ENCODE measurements around the gene ZNF274. TPM values are rescaled to one million over a fixed set of nuclear protein-coding genes. Genes with fewer than 3 reads are reported as not detected.

The ZNF274 gene
- total RNA-seq (2022; extraction: Qiagen RNA extraction) = 12.7 to 13.3 TPM (median 13.2 TPM) in 5 replicates

GRCh38 chr19:58182989-58183816 lies at the start of gene ZNF274:
Gene ZNF274 (plus strand): TSS chr19:58183061. CDS start chr19:58183966, 905 bp downstream.

GRCh38 chr19:58150328-58150921 lies 32.4 kb upstream of the ZNF274 start, which contains the start of gene ZNF329:
Gene ZNF329 (minus strand): TSS chr19:58150789. CDS start chr19:58129503, 21,286 bp downstream.

DNA sequence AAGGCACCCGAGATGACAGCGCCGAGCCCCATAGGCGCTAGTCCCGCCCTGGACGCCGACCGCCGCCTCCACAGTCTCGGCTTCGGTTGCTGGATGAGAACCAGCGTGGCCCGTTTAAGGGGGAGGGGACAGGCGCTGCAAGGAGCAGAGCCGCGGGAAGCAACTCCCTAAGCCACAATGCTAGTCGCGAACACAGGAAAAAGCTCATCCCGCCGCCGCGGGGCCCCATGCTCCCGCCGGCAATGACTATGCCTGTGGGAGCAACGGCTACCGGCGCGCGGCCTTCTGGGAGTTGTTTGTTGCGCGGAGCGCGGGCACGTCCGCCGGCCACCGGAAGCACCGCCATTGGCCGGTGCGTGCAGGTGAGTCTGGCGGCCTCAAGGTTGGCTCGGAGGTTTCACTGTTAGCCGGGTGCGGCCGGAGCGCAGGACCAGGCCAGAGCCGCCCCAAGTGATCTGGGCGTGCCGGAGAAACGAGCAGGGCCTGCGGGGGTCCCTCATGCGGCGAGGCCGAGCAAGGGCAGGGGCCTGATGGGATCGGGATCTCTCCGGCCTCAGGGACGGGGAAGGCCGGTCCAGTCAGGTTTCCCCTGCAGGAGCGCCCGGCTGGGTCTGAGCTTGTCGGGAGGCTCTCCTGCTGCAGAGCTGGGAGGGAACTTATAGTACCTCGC lies 45.9 kb downstream of the ZNF274 start, which contains the start of gene ZNF544:
Gene ZNF544 (plus strand): TSS at position 330 of the 670 bp plus-strand sequence. CDS start 15,110 bp downstream, outside the sequence.

Other genes with a start within 250 kb of the ZNF274 start
- gene ZNF418, start 247.7 kb upstream of the ZNF274 start, total RNA-seq (2022; extraction: Qiagen RNA extraction) = 0.84 to 1.5 TPM (median 1.2 TPM) in 5 replicates
- 0.88 to 1.2 TPM (median 1.1 TPM) in 5 replicates for gene ZNF256, start 235.4 kb upstream of the ZNF274 start, total RNA-seq (2022; extraction: Qiagen RNA extraction)
- gene C19orf18, start 208.5 kb upstream of the ZNF274 start, total RNA-seq (2022; extraction: Qiagen RNA extraction) = 0.07 to 0.08 TPM in 2 of 5 replicates, not detected in the others
- gene ZNF606, start 180.2 kb upstream of the ZNF274 start, total RNA-seq (2022; extraction: Qiagen RNA extraction) = 1.6 to 2.4 TPM (median 2.3 TPM) in 5 replicates
- gene ZSCAN1, start 149.0 kb upstream of the ZNF274 start, total RNA-seq (2022; extraction: Qiagen RNA extraction) = not detected in 5 replicates
- gene ZNF135, start 123.8 kb upstream of the ZNF274 start, total RNA-seq (2022; extraction: Qiagen RNA extraction) = not detected in 5 replicates
- gene ZSCAN18, start 84.8 kb upstream of the ZNF274 start, total RNA-seq (2022; extraction: Qiagen RNA extraction) = 1.9 to 3.5 TPM (median 2.1 TPM) in 5 replicates
- 2.7 to 3.2 TPM (median 3.0 TPM) in 5 replicates for gene ZNF329, start 32.3 kb upstream of the ZNF274 start, total RNA-seq (2022; extraction: Qiagen RNA extraction)
- gene ZNF544, start 45.9 kb downstream of the ZNF274 start, total RNA-seq (2022; extraction: Qiagen RNA extraction) = 17.9 to 24.2 TPM (median 18.3 TPM) in 5 replicates
- 0.79 to 1.3 TPM (median 0.93 TPM) in 5 replicates for gene ZNF8, start 95.9 kb downstream of the ZNF274 start, total RNA-seq (2022; extraction: Qiagen RNA extraction)
- gene ERVK3-1, start 122.3 kb downstream of the ZNF274 start, total RNA-seq (2022; extraction: Qiagen RNA extraction) = 89.5 to 102 TPM (median 92.6 TPM) in 5 replicates
- gene ZSCAN22, start 143.9 kb downstream of the ZNF274 start, total RNA-seq (2022; extraction: Qiagen RNA extraction) = 2.2 to 2.7 TPM (median 2.6 TPM) in 5 replicates
- 8.5 to 15.2 TPM (median 13.9 TPM) in 5 replicates for gene A1BG, start 170.4 kb downstream of the ZNF274 start, total RNA-seq (2022; extraction: Qiagen RNA extraction)
- gene ZNF497, start 179.7 kb downstream of the ZNF274 start, total RNA-seq (2022; extraction: Qiagen RNA extraction) = 0.82 to 1.3 TPM (median 1.2 TPM) in 5 replicates
- gene ZNF837, start 198.0 kb downstream of the ZNF274 start, total RNA-seq (2022; extraction: Qiagen RNA extraction) = 1.1 to 1.9 TPM (median 1.4 TPM) in 5 replicates
- gene RPS5, start 204.2 kb downstream of the ZNF274 start, total RNA-seq (2022; extraction: Qiagen RNA extraction) = 2,252 to 2,656 TPM (median 2,538 TPM) in 5 replicates
- 0.13 to 0.19 TPM (median 0.16 TPM) in 4 of 5 replicates, not detected in the other for gene RNF225, start 212.6 kb downstream of the ZNF274 start, total RNA-seq (2022; extraction: Qiagen RNA extraction)
- 16.7 to 18.7 TPM (median 17.2 TPM) in 5 replicates for gene ZNF584, start 225.6 kb downstream of the ZNF274 start, total RNA-seq (2022; extraction: Qiagen RNA extraction)

All from A549 treated with AZD2906 at 1 μM for 4 hours (cell line).